ENCODE measurements around the gene CACNA2D3.

Gene CACNA2D3

DNA sequence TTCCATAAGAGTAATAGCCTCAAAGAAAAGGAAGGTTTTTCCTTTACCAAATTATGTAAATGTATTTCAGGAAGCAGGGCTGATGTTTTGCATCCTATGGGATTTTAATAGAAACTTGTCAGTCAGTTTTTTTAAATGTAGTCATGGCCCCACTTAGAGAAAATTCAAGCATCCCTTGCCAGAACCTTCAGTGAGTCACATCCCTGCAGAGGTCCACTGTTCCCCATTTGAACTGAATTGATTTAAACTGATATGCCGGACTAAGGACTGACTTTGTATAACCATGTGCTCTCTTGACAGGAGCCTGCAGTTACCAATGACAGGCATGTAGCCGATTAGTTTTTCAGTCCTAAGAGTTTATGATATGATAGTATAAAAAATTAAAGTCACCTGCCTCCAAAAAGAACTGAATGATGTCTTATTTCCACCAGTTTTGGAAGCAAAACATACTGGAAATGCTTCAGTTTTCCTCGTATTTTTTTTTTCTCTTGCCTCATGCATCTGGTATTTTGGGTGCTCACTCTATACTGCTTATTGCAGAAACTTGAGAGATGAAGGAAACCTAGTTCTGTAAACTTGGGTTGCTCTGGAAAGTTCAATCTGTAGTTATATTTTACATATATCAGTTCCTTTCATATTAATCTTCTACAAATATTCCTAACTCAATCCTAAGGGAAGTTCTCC is 774.8 kb downstream of the CACNA2D3 start:
- no peak for DNase-seq
- in situ Hi-C loops (cut with HindIII; ENCODE audit: low pct_ligation_motif_present, low pct_unique_long_range_greater_than_20kb, low sequenced_read_pairs) = no loop called here

DNA sequence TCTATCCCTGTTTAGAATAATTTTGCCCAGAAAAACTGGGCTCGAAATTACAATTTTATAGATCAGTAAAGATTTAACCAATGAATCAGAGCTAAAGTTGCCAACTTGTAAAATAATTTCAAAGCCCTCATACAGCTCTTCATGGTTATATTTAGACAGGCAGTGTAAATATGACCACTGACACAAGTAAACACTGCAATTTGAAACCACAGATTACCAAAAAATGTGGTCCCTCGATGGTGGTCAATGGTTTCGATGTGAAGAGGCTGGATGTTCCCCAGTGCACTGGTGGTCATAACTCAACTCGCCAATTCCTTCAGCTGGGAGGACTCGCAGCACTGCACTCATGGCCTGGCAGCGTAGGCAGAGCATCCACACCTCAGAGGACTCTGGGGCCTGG is 776.9 kb downstream of the CACNA2D3 start:
- no peak for DNase-seq
- in situ Hi-C loops (cut with HindIII; ENCODE audit: low pct_ligation_motif_present, low pct_unique_long_range_greater_than_20kb, low sequenced_read_pairs) = no loop called here

DNA sequence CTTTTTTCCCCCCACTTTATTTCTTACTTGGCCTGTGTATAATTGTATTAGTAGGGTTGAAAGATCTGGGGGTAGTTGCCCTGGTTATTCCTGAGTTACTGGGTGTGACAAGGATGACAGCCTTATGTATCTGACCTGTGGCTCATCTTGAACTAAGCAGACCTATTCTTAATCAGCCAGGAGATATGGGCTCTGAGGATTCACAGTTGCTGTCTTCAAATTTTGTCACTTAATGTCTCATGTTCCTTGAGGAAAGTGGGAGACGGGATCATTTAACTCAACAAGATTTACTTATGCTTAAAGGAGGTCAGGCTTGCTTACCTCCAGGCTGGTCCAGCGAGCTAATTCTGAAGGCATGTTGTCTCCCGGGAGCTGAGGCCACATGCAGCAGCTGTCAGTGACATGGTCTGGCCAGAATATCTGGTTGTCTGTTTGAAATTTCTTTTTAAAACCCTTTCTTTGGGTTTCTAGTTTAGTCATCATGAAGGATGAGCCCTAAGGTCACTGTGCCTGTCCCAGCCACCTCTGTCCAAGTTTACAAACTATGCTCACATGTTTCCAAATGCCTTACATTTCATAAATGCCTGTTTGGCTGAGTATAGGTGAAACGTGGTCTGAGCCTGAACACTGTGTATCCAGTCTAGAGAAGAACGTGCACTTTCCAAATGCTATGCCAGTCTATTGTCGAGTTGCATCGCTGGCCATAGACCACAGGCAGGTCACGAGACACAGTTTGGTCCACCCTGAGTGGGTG is 778.7 kb downstream of the CACNA2D3 start:
- DNase-seq = no peak
- in situ Hi-C loops (cut with HindIII; ENCODE audit: low pct_ligation_motif_present, low pct_unique_long_range_greater_than_20kb, low sequenced_read_pairs) = no loop called here

DNA sequence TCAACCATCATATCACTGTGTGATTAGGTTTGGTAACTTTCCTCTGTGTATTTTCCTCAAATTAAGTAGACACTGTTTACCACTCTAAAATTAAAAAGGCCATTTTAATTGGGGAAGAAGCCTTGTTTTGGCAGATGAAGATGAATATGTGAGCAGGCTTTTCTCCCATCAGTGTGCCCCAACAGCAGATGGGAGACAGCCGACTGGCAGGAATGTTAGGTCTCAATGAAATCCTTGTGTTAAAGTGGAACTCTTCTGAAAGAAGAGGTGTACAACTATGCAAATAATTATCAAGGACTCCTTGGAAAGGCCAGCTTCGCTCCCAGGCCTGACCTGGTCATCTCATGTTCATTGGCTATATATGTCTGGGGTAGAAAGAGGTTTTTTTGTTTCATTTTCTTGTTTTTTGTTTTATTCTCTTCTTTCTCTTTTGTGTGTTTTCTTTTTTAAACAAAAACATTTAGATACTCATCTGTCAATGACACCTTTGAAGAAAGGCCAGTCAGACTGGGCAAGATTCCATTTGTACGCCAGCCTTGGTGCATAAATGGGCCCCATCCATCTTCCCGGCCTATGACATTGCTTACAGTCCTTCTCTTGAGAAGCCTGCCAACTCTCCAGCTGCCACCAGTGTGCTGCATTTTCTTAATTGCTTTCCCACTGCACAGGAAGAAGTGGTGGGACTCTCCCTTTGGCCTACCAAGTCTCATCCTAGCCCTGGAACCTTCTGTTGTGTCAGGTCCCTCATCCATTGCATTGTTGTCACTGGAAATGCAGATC is 779.7 kb downstream of the CACNA2D3 start:
- in situ Hi-C loops (cut with HindIII; ENCODE audit: low pct_ligation_motif_present, low pct_unique_long_range_greater_than_20kb, low sequenced_read_pairs) = no loop called here
- no peak for DNase-seq

DNA sequence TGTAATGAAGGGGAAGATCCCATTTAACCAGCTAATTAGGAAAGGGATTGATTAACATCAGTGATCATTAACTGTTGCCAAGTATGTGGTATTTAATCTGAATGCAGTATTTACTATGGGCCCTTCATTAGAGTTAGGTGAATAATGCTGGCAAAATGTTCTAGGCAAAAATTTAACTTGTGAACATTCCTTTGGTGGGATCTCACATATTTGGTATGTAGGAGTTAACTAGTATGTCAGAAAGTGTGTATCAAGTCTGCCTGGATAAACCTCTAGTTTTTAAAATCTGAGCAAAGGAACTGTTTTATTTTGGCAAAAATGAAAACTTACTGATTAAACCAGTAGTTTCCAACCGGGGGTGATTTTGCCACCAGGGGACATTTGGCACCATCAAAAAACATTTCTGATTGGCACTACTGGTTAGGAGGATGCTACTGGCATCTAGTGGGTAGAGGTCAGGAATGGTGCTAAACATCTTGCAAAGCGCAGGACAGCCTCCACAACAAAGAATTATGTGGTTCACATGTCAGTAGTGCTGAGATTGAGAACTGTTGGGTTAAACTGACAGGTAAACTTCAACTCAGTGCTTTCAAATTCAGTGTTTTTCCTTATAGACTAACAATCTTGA is 783.0 kb downstream of the CACNA2D3 start:
- peak; percentile 64 for DNase-seq

DNA sequence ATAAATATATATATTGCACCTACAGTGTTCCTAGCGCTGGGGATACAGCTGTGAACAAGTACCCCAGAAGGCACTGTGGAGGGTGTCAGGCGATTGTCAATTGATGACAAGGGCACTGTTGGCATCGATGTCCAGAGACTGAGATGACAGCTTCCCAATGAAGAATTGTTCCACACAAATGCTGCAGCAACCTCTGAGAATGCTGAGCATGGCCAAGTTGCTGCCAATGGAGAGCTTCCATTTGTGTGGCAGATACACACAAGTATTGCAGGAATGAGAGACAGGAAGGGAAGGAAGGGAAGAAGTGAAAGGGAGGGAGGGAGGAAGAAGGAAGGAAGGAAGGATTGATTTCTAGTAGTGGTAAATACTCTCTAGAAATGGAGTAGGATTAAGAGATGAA is 783.6 kb downstream of the CACNA2D3 start:
- in situ Hi-C loops (cut with HindIII; ENCODE audit: low pct_ligation_motif_present, low pct_unique_long_range_greater_than_20kb, low sequenced_read_pairs) = no loop called here
- no peak for DNase-seq

More for the DNA sequence above, 783.0 kb downstream of the CACNA2D3 start:
- in situ Hi-C loops (cut with HindIII; ENCODE audit: low pct_ligation_motif_present, low pct_unique_long_range_greater_than_20kb, low sequenced_read_pairs) = no loop called here

DNA sequence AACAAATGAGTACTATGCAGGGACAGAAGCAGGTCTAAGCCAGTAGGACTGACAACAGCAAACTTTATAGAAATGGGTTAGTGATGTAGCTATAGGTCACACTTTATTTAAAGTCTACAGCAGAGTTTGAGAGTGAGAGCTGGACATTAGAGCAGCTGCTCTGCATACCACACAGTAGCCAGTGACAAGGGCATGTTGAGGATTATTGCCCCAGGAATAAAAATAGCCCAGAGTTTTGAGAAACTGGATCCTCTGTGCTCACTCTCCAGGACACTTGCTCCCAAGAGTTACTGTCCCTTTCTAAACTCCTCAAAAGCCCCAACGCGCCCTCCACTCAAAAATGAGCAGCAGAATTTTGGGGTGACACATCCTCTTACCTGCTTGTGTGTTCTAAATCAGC is 784.4 kb downstream of the CACNA2D3 start:
- DNase-seq = no peak
- in situ Hi-C loops (cut with HindIII; ENCODE audit: low pct_ligation_motif_present, low pct_unique_long_range_greater_than_20kb, low sequenced_read_pairs) = no loop called here

DNA sequence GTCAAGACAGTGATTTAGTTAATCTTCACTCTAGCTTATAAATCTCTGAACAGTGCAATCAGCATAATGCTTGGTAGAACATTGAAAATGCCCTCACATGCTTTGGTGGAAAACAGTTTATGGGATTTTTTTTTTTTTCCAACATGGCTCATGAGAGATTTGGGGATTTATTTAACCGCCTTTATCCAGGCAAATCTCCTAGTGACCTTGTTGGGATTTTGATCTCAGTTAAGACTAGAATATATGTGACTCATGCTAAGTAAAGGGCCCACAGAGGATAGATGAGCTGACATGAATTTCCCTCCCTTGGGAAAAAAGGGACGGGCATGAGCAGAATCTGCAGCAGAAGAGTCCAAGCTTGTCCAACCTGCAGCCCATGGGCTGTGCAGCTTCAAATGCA is 786.8 kb downstream of the CACNA2D3 start:
- DNase-seq = no peak
- in situ Hi-C loops (cut with HindIII; ENCODE audit: low pct_ligation_motif_present, low pct_unique_long_range_greater_than_20kb, low sequenced_read_pairs) = no loop called here

DNA sequence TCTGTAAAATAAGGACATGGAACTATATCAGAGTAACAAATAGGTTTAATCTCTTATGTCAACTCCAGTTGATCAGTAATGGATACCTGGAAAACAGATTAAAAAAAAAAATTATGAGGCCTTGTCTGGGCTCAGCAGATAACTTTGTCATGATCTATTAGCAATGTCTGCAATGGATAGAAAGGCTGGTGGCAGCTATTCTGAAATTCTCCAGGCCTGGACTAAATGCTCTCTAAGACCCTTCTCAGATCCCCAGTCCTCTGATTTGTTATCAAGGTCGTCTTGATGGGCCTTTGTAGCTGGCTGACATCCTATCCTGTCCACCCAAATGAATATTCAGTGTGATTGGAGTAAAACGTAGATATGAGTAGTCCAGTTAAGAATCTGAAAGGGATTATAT is 791.8 kb downstream of the CACNA2D3 start:
- no peak for DNase-seq

DNA sequence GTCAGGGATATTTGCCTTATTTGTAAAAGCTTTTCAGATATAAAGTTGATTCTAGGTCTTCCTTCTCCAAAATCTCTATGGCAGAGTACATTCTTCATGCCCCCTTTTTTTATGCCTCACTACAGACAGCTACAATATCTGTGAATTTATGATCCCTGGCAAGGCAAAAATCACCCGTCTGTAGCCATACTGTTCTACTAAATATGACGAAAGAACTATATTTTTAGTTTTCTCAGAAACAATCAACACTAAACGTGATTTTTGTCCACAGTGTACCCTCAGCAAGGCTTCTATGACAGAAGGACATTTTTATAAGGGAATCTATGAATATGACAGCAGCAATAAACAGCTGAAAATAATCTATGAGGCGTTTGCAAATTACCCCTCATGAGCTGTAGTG is 792.8 kb downstream of the CACNA2D3 start:
- in situ Hi-C loops (cut with HindIII; ENCODE audit: low pct_ligation_motif_present, low pct_unique_long_range_greater_than_20kb, low sequenced_read_pairs) = no loop called here
- DNase-seq = no peak

More for the DNA sequence above, 791.8 kb downstream of the CACNA2D3 start:
- in situ Hi-C loops (cut with HindIII; ENCODE audit: low pct_ligation_motif_present, low pct_unique_long_range_greater_than_20kb, low sequenced_read_pairs) = no loop called here

DNA sequence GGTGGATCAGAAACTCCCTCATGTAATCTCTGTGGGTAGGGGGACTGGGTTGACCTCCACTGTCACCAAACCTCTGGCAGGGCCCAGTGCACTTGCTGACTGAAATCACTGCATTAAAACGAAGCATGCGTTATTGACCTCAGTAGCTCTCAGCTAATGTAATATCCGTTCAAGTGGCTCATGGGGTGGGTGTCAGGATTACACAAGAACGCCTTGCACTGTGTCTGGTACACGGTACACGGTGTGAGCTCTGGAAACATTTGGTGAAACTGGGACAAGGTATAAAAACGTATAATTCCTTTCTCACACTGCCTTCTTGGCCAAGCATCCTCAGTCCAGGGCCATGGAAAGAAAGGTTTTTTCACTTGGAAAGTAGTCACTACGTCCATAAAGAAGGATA is 793.6 kb downstream of the CACNA2D3 start:
- DNase-seq = no peak
- in situ Hi-C loops (cut with HindIII; ENCODE audit: low pct_ligation_motif_present, low pct_unique_long_range_greater_than_20kb, low sequenced_read_pairs) = no loop called here

DNA sequence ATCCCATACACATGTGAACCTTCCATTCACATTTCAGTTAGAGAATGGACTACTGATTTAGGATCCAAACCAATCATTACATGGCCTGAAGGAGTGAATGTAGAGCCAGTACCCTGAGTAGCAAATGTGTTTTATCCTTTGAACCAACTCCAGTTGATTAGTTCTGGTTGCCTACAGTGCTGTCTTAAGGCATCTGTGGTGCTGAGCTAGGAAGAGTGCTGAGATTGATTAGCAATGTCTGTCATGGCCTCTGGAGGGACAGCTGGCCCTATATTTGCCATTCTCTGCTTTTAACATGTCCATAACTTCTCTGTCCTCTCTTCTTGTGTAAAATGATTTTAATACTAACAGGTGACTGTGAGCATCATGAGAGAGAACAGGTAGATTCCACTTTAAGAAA is 794.4 kb downstream of the CACNA2D3 start:
- in situ Hi-C loops (cut with HindIII; ENCODE audit: low pct_ligation_motif_present, low pct_unique_long_range_greater_than_20kb, low sequenced_read_pairs) = no loop called here
- DNase-seq = no peak

DNA sequence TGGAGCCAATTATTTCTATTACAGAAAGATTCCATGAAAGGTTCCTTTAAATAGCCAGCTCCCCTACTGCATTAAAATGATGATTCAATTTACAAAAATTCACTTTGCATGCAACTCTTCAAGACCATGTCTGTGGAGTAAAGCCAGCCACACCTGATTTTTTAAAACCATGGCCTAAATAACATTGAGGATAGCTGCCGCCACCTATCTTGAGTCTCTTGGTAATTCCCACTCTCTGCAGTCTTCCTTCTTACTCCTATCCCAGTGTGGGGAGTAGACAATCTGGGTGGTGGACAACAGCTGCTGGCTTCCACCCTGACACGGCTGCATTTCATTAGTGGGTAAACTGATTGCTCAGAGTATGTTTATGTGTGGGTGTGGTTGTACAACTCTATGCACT is 794.8 kb downstream of the CACNA2D3 start:
- no peak for DNase-seq
- in situ Hi-C loops (cut with HindIII; ENCODE audit: low pct_ligation_motif_present, low pct_unique_long_range_greater_than_20kb, low sequenced_read_pairs) = no loop called here

DNA sequence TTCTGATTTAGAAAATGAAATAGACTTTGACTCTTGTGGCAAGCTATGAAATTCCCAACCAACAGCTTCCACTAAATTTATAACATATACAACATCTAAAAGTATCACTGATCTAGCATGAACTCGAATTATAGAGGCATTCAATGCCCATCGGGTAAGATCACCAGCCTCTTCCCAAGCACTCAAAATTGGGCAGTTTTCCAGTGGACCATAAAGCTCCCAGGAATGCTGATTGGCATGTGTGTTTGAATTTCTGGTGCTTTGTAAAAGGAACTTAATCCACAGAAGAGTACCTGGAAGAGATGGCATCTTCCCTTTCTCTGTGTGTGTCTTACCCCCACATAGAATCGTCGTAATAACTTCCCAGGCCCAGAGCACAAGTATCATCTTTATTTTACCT is 795.5 kb downstream of the CACNA2D3 start:
- in situ Hi-C loops (cut with HindIII; ENCODE audit: low pct_ligation_motif_present, low pct_unique_long_range_greater_than_20kb, low sequenced_read_pairs) = no loop called here
- no peak for DNase-seq

DNA sequence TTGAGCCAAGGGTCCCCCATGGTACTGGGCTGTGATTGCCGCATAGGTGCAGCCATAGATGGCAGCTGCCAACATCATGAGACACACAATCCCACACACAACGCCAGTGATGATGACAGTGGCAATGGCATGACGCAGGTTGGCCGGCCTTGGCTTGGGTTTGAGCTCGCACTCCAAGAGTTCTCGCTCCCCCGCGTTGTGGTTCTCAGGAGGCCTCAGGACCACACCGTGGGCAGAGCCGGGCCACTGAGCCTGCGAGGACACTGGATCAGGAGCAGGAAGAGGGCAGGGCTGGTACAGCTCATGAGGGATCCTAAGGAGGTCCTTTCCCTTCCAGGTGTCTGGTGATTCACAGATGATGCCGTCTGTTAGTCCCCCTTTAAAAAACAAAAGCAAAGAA is 796.2 kb downstream of the CACNA2D3 start:
- DNase-seq = no peak
- in situ Hi-C loops (cut with HindIII; ENCODE audit: low pct_ligation_motif_present, low pct_unique_long_range_greater_than_20kb, low sequenced_read_pairs) = no loop called here

DNA sequence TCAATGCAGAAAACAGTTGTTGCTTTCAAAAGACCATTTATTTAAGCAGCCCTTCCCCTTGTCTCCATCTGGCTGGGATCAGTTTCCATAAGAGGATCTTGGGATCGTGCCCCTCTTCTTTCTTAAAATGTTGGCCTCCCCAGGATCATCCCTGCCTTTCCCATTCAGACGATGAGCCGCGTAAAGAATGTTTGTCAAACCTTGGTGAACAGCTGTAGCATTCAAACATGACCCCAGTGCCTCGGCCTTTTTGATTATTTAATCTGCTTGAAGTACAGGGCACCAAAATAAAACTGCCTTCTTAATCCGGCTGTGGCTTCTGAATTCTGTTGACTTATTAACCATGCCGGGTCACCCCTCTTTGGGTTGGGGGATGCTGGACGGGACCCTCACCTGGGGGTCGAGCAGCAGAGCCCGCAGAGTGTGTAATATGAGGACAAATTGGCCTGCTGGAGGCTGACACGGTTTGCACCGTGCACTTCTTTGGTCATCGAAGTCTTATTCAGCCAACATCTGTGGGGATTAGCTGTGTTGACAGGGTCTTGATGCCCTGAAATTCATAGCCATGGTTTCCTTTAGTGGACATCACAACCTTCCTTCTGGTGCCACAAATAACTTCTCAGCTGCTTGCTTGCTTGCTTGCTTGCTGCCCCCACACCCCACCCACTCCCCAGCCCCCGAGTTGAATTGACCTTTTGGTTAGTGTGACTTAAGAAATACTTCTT is 805.9 kb downstream of the CACNA2D3 start, which contains the start of gene LRTM1:
Gene LRTM1, minus strand, starts transcription at position 14 of the 725 bp plus-strand sequence. CDS start 148 bp downstream, outside the sequence.
- DNase-seq = no peak
- in situ Hi-C loops (cut with HindIII; ENCODE audit: low pct_ligation_motif_present, low pct_unique_long_range_greater_than_20kb, low sequenced_read_pairs) = no loop called here

DNA sequence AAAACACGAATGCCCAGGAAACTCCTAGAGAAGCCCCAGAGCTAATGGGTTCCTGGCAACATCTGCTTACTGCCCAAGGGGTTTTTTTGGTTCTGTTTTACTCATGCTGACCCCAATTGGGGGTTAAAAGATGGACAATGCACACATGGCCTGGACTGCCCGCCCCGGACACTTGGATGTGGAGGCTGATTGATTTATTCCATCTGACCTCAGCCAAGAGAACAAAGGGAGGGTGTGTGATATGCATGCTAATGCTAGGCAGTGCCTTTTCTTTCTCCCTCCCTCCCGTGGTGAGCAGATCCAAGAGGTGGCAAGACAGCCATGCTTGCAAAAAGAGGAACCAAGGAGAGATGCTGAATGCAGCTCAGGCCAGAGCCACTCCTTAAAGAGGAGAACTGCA is 808.8 kb downstream of the CACNA2D3 start:
- in situ Hi-C loops (cut with HindIII; ENCODE audit: low pct_ligation_motif_present, low pct_unique_long_range_greater_than_20kb, low sequenced_read_pairs) = no loop called here
- no peak for DNase-seq

DNA sequence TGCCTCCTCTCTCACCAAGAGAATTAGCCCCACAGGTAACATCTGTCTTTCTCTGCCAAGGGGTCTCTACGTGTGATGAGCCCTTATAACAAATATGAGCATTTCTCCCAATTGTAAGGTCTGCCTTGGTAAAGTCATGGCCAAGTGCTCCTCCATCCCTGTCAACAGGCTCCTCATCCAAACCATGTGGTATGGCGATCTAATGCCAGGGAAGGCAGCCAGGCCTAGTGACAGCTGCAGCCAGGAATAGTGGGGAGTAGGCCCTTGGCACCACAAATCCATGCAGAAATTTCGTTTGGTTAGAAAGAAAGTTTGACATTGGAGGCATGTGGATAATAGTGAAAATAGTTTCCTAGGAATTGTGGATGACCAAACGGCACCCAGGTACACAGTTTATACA is 810.3 kb downstream of the CACNA2D3 start:
- in situ Hi-C loops (cut with HindIII; ENCODE audit: low pct_ligation_motif_present, low pct_unique_long_range_greater_than_20kb, low sequenced_read_pairs) = no loop called here
- no peak for DNase-seq
